HG03575 (cell line): ENCODE data around the gene KDM4B.
"Not testable (repeated sequence)": the region's sequence is repeated elsewhere in the genome, so short reads cannot be mapped to it uniquely, and the experiment has no call there.

ENCODE experiments used
- ATAC-seq: cut with Tn5 transposase; IDR thresholded peaks from one replicate; pipeline ENCODE4 v1.9.1; 2021; ENCODE audit not compliant: unreplicated experiment, insufficient number of reproducible peaks, low FRiP score; ENCODE audit errors: extremely low read depth

Gene KDM4B

GRCh38 chr19:5026706-5027273 lies 57.9 kb downstream of the KDM4B start:
- no peak for ATAC-seq

GRCh38 chr19:5028229-5028886 lies 59.4 kb downstream of the KDM4B start:
- no peak for ATAC-seq

GRCh38 chr19:5029596-5029995 lies 60.7 kb downstream of the KDM4B start:
- not testable (repeated sequence) for ATAC-seq

- no peak for ATAC-seq
These were observed 61.4 kb downstream of the KDM4B start for GRCh38 chr19:5030136-5030820.

- no peak for ATAC-seq
These were observed 61.9 kb downstream of the KDM4B start for GRCh38 chr19:5030822-5031221.

- no peak for ATAC-seq
These were observed 62.6 kb downstream of the KDM4B start for GRCh38 chr19:5031231-5032100.

GRCh38 chr19:5032101-5032967 lies 63.4 kb downstream of the KDM4B start:
- ATAC-seq, result no peak

GRCh38 chr19:5035105-5035761 lies 66.3 kb downstream of the KDM4B start:
- no peak for ATAC-seq

GRCh38 chr19:5035793-5036697 lies 67.1 kb downstream of the KDM4B start:
- no peak for ATAC-seq

- no peak for ATAC-seq
These were observed 68.0 kb downstream of the KDM4B start for GRCh38 chr19:5036698-5037563.

- ATAC-seq, result no peak
These were observed 69.0 kb downstream of the KDM4B start for GRCh38 chr19:5037936-5038335.

- no peak for ATAC-seq
These were observed 69.8 kb downstream of the KDM4B start for GRCh38 chr19:5038631-5039271.

- no peak for ATAC-seq
These were observed 71.0 kb downstream of the KDM4B start for GRCh38 chr19:5039642-5040543.

GRCh38 chr19:5040544-5041167 lies 71.7 kb downstream of the KDM4B start:
- no peak for ATAC-seq
